ENCODE measurements around the gene UBL4A.
"Not testable (repeated sequence)": the region's sequence is repeated elsewhere in the genome, so short reads cannot be mapped to it uniquely, and the experiment has no call there.

UBL4A gene

DNA sequence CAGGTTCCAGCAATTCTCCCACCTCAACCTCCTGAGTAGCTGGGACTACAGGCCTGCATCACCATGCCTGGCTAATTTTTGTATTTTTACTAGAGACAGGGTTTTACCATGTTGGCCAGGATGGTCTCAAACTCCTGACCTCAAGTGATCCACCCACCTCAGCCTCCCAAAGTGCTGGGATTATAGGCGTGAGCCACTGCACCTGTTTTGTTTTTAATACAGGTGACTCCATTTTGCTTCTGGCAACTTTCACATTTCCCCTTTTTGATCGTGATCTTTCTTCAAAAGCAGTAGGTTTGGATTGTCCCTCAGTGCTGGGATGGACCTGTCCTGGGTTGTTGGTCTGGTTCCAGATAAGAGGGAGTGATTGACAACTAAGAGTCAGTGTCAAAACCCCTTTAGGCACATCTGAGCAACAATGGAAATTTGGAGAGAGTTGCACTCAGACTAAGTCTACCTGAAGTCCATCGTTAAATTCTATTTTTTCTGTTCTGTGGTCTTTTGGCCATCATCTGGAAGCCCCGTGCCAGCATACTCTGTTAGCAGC is 10.2 kb upstream of the UBL4A start:
- H3K36me3 Mint-ChIP-seq, H3K9me3 Mint-ChIP-seq, H3K4me3 Mint-ChIP-seq, H3K27ac Mint-ChIP-seq, H3K4me1 Mint-ChIP-seq, H3K27me3 Mint-ChIP-seq, DNase-seq: not testable (repeated sequence)
- ATAC-seq (replicated peaks) = peak; percentile 19 to 41

DNA sequence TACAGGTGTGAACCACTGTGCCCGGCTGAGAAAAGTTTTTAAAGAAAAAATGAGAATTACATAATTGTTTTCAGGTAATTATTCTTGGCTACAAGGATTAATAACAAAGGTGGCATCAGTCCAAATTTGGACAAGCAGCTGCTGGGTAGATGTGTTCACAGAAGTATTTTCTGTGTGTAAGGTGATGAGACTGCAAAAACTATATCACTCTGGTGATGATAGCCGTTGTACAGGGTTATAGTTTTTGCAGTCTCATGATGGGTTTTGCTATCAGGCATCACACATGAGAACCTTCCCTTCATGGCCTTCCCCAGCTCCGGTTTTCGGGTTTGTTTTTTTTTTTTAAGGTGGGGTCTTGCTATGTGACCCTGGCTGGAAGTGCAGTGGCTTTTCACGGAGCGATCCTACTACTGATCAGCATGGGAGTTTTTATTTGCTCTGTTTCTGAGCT is 9.1 kb upstream of the UBL4A start:
- Mint-ChIP-seq H3K4me1 (peaks cover 5% of the 10 kb centered on the region in 2 donors), H3K9me3 (no peaks in the 10 kb centered on the region), H3K4me3 (no peak overlapping the region), H3K27me3 (no peaks in the 10 kb centered on the region), H3K27ac (no peak overlapping the region), H3K36me3 (peaks cover 0 to 1% of the 10 kb centered on the region in 2 donors)
- no peak for ATAC-seq (replicated peaks)
- no peak for DNase-seq

- peaks cover 5 to 6% of the 10 kb centered on the region in 2 donors for H3K4me1 Mint-ChIP-seq
- ATAC-seq (replicated peaks) (no peak), DNase-seq (no peak)
- H3K27ac Mint-ChIP-seq = no peak overlapping the region
- H3K4me3 Mint-ChIP-seq = no peak overlapping the region
- H3K27me3 Mint-ChIP-seq = no peaks in the 10 kb centered on the region
- H3K36me3 Mint-ChIP-seq = peaks cover 0 to 1% of the 10 kb centered on the region in 2 donors
- no peaks in the 10 kb centered on the region for H3K9me3 Mint-ChIP-seq
Observed at GRCh38 chrX:154494715-154495114, 8.3 kb upstream of the UBL4A start.

- Mint-ChIP-seq H3K4me1 (peaks cover 16 to 35% of the 10 kb centered on the region in 2 donors), H3K27ac (peak within 1 kb of the TSS; percentile 97), H3K27me3 (no peaks in the 10 kb centered on the region), H3K36me3 (peaks cover 10 to 12% of the 10 kb centered on the region in 2 donors), H3K9me3 (no peaks in the 10 kb centered on the region), H3K4me3 (peak within 1 kb of the TSS; percentile 91 to 94)
- peak; percentile 88 for DNase-seq
- ATAC-seq (replicated peaks) = peak; percentile 87 to 88
Observed at GRCh38 chrX:154490414-154491083, 4.1 kb upstream of the UBL4A start, which contains the start of gene SLC10A3. Gene SLC10A3 (minus strand): TSS chrX:154490629. CDS start chrX:154488940, 1,689 bp downstream.

GRCh38 chrX:154490021-154490413 is 3.6 kb upstream of the UBL4A start:
- Mint-ChIP-seq H3K36me3 (peaks cover 10 to 12% of the 10 kb centered on the region in 2 donors), H3K27me3 (no peaks in the 10 kb centered on the region), H3K4me3 (peak overlapping the region; percentile 91 to 94), H3K4me1 (peaks cover 16 to 35% of the 10 kb centered on the region in 2 donors), H3K27ac (peak overlapping the region; percentile 96), H3K9me3 (no peaks in the 10 kb centered on the region)
- DNase-seq (no peak), ATAC-seq (replicated peaks) (peak; percentile 29)

DNA sequence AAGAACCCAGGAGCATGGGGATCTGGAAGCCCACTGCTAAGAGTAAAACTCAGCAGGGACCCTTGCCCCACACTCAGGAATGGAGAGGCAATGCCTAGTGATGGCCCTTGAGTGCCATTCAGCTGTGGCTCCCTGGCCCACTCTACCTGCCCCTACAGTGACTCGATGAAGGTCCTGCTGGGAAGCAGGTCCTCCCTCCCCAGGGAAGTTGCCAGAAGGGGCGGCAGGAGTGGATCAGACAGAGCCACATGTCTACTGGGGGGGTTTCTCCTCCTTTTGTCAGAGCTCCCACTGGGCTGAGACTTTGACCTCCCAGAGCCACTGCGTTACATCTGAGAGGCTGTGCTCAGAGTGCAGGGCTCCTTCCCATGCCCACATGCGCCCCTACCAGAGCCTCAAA is 2.8 kb upstream of the UBL4A start:
- Mint-ChIP-seq H3K9me3 (no peaks in the 10 kb centered on the region), H3K4me3 (peak overlapping the region; percentile 91 to 94), H3K4me1 (peaks cover 16 to 40% of the 10 kb centered on the region in 2 donors), H3K27ac (peak overlapping the region; percentile 96), H3K36me3 (peaks cover 12 to 15% of the 10 kb centered on the region in 2 donors), H3K27me3 (no peaks in the 10 kb centered on the region)
- DNase-seq (no peak), ATAC-seq (replicated peaks) (no peak)

DNA sequence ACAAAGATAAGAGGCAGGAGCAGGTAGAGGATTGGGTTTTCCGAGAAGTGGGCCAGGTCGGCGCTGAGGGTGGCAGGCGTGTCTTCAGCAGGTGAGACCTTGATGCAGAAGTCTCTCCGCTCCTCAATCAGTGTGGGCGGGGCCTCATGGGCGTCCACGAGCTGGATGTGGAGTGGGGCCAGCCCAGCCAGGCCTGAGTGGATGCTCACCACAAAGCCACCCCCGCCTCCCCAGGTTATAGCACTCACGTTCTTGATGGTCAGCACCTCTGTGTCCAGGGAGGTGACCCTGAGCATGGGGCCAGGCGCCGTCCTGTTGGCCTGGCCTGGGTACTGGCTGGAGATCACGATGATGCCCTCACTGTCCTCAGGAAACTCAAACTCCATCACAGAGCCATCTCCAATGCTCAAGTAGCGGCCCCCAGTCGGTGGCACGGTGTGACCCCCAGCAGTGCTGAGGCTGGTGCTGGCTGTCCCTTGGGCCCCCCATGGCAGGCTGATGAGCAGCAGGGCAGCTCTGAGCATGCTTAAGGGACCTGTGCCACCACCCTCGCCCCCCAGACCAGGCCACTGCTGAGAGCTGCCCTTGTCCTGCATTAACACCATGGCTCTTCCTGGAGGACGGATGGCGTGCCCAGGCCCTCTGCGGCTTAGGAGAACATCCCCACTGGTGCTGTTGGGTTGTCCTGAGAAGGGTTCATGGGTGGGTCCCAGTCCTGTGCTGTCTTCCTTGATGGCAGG is 2.1 kb upstream of the UBL4A start:
- Mint-ChIP-seq H3K27ac (no peak overlapping the region), H3K27me3 (no peaks in the 10 kb centered on the region), H3K36me3 (peaks cover 13 to 16% of the 10 kb centered on the region in 2 donors), H3K9me3 (no peaks in the 10 kb centered on the region), H3K4me1 (peaks cover 16 to 47% of the 10 kb centered on the region in 2 donors), H3K4me3 (peak overlapping the region; percentile 39 to 94)
- ATAC-seq (replicated peaks) (no peak), DNase-seq (no peak)

- no peaks in the 10 kb centered on the region for H3K27me3 Mint-ChIP-seq
- H3K36me3 Mint-ChIP-seq = peaks cover 16% of the 10 kb centered on the region in 2 donors
- H3K27ac Mint-ChIP-seq = peak overlapping the region; percentile 37
- no peaks in the 10 kb centered on the region for H3K9me3 Mint-ChIP-seq
- H3K4me3 Mint-ChIP-seq = peak overlapping the region; percentile 17 to 83
- peaks cover 19 to 50% of the 10 kb centered on the region in 2 donors for H3K4me1 Mint-ChIP-seq
- no peak for ATAC-seq (replicated peaks)
- no peak for DNase-seq
Observed at GRCh38 chrX:154487518-154488290, 1.3 kb upstream of the UBL4A start.

GRCh38 chrX:154486052-154486395 is 391 bp downstream of the UBL4A start:
- peaks cover 19 to 46% of the 10 kb centered on the region in 2 donors for H3K4me1 Mint-ChIP-seq
- H3K36me3 Mint-ChIP-seq = peaks cover 16% of the 10 kb centered on the region in 2 donors
- peak overlapping the region; percentile 39 to 74 for H3K4me3 Mint-ChIP-seq
- H3K27ac Mint-ChIP-seq = no peak overlapping the region
- peak; percentile 3 to 4 for ATAC-seq (replicated peaks)
- DNase-seq = no peak
- no peaks in the 10 kb centered on the region for H3K9me3 Mint-ChIP-seq
- H3K27me3 Mint-ChIP-seq = no peaks in the 10 kb centered on the region

DNA sequence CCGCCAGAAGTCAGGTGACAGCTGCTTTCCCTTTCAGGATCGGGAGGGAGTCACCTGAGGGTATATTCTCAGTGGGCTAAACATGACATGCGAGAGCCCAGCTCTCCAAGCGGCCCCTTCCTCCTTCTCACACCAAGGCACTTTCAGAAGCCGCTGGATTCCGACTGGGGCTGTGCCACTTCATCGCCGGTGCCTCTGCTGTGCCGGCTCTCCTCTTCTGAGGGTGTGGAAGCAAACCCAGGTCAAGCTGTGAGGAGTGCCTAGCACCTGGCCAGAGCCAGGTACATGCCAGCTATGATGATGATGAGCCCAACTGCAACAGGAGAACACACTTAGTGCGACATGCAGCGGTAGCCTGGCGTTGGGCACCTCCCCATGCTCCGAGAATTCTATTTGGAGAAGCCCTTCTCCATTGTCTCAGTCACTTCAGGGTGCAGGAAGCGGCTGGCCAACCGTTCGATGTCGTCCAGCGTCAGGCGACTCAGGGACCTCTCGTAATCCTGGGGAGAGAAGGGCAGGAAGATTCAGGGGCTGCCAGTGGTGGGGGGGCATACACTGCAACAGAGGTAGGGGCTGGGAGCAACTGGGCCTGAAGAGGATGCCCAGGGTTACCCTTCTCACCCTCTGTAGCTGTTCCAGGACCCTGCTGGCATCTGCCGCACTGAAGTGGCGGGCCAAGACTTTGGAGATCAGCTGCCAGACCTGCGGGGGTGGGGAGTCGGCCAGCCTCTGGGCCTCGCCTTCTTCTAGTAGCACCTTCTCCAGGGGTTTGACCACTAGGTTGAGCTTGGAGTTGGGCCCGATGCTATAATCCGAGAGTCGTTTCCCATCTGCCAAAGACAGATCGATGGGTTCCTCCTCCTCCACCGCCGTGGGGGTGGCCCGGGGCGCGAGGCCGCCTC is 1.0 kb downstream of the UBL4A start:
- no peaks in the 10 kb centered on the region for H3K9me3 Mint-ChIP-seq
- H3K4me3 Mint-ChIP-seq = peak overlapping the region; percentile 71 to 74
- peaks cover 16% of the 10 kb centered on the region in 2 donors for H3K36me3 Mint-ChIP-seq
- H3K27ac Mint-ChIP-seq = no peak overlapping the region
- ATAC-seq (replicated peaks) (no peak), DNase-seq (no peak)
- H3K27me3 Mint-ChIP-seq = no peaks in the 10 kb centered on the region
- H3K4me1 Mint-ChIP-seq = peaks cover 19 to 45% of the 10 kb centered on the region in 2 donors

- no peaks in the 10 kb centered on the region for H3K9me3 Mint-ChIP-seq
- DNase-seq (no peak), ATAC-seq (replicated peaks) (no peak)
- H3K4me1 Mint-ChIP-seq = peaks cover 17 to 43% of the 10 kb centered on the region in 2 donors
- H3K36me3 Mint-ChIP-seq = peaks cover 16% of the 10 kb centered on the region in 2 donors
- peak overlapping the region; percentile 6 to 74 for H3K4me3 Mint-ChIP-seq
- H3K27ac Mint-ChIP-seq = no peak overlapping the region
- H3K27me3 Mint-ChIP-seq = no peaks in the 10 kb centered on the region
Observed at GRCh38 chrX:154484255-154485149, 1.9 kb downstream of the UBL4A start.

DNA sequence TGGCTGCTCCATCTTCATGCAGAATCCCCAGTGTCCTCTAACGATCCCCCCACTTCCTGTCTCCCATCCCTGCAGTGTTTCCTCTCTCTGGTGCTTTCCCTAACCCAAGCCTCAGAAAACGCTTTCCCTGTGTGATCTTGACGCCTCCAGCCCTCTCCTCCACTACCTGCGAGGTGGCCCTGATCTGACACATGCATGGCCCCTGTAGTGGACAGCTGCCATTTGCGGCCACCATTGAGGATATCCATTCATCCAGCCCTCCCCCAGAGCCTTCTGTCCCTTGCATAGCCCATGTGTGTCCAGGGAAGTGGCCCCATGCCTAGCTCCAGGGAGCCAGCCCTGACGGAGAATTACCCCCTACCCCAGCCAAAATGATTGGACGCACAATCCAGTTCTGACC is 3.1 kb downstream of the UBL4A start:
- ATAC-seq (replicated peaks) (no peak), DNase-seq (no peak)
- peaks cover 13% of the 10 kb centered on the region in 2 donors for H3K36me3 Mint-ChIP-seq
- no peak overlapping the region for H3K27ac Mint-ChIP-seq
- H3K4me1 Mint-ChIP-seq = peaks cover 16 to 37% of the 10 kb centered on the region in 2 donors
- H3K27me3 Mint-ChIP-seq = no peaks in the 10 kb centered on the region
- no peak overlapping the region for H3K4me3 Mint-ChIP-seq
- H3K9me3 Mint-ChIP-seq = no peaks in the 10 kb centered on the region
